Gastroesophageal sphincter (tissue), 4 donors: ENCODE data around the gene IFT43. TPM values are rescaled to one million over a fixed set of nuclear protein-coding genes. Genes with fewer than 3 reads are reported as not detected.
"Not testable (repeated sequence)": the region's sequence is repeated elsewhere in the genome, so short reads cannot be mapped to it uniquely, and the experiment has no call there.

Experiments used
- ATAC-seq: fragments of 150-250 bp; one replicate; pipeline ENCODE4 v1.9.1; 2016; ENCODE audit warnings: mild to moderate bottlenecking, moderate library complexity
- H3K27ac ChIP-seq, 4 donors: fragments of 200-600 bp; sonication (generic) in 3 of 4; 1 replicate in 3 of 4; 2 replicates in 1 of 4; pipeline ENCODE4 v1.5.1; 2016 to 2019
- H3K27me3 ChIP-seq: fragments of 200-600 bp; sonication (generic); one replicate; pipeline ENCODE4 v1.5.1; 2019
- H3K36me3 ChIP-seq, 2 donors: fragments of 200-600 bp; sonication (generic); one replicate each; pipeline ENCODE4 v1.5.1; 2019; ENCODE audit warnings: control low read depth in 1 of 2
- H3K4me1 ChIP-seq, 3 donors: fragments of 200-600 bp; sonication (generic); 1 replicate in 2 of 3; 2 replicates in 1 of 3; pipeline ENCODE4 v1.5.1; 2016 to 2019; ENCODE audit warnings: control low read depth in 2 of 3
- H3K4me3 ChIP-seq, 2 donors: fragments of 200-600 bp; sonication (generic); one replicate each; pipeline ENCODE4 v1.5.1; 2019; ENCODE audit warnings: mild to moderate bottlenecking in 1 of 2, moderate library complexity in 1 of 2
- H3K9me3 ChIP-seq, 3 donors: fragments of 200-600 bp; sonication (generic); one replicate each; pipeline ENCODE4 v1.5.1; 2017 to 2019; ENCODE audit warnings: control low read depth in 2 of 3
- EP300 ChIP-seq: sonication (generic); formaldehyde crosslinking; IDR thresholded peaks from one replicate; pipeline ENCODE4 v1.6.1; 2017; ENCODE audit warnings: antibody characterized with exemption, mild to moderate bottlenecking
- POLR2A ChIP-seq, 2 donors: fragments of 450-650 bp; IDR thresholded peaks; one replicate each; pipeline ENCODE4 v1.6.1; 2017; ENCODE audit warnings: antibody characterized with exemption in 2 of 2, mild to moderate bottlenecking in 2 of 2, moderate library complexity in 1 of 2
- POLR2AphosphoS5 ChIP-seq: sonication (generic); formaldehyde crosslinking; IDR thresholded peaks from one replicate; pipeline ENCODE4 v1.6.1; 2017; ENCODE audit warnings: antibody characterized with exemption
- WGBS, 2 donors: methylation state at CpG; one replicate each; pipeline ENCODE4 v1.1.5; 2018; ENCODE audit warnings: low coverage in 1 of 2; 5-methylcytosine and 5-hydroxymethylcytosine counted together
- total RNA-seq, 4 donors: library from RNA; depleted of rRNA; stranded (reverse); fragments of >200 nt; gene quantifications; one replicate each; pipeline ENCODE4 v1.1.0, GENCODE V29; 2016
- TF ChIP-seq, protein P1 (sequence below), 4 experiments: fragments of 200-600 bp in 2 of 4; fragments of 450-650 bp in 2 of 4; sonication (generic) in 1 of 4; IDR thresholded peaks; one replicate each; pipeline ENCODE4 v1.5.1; 2017 to 2019; ENCODE audit warnings: antibody characterized with exemption in 4 of 4, mild to moderate bottlenecking in 2 of 4, moderate library complexity in 2 of 4

IFT43 gene
- total RNA-seq, 4 donors from 2014 or later = 39.7 to 51.6 (median 43.6) TPM

DNA sequence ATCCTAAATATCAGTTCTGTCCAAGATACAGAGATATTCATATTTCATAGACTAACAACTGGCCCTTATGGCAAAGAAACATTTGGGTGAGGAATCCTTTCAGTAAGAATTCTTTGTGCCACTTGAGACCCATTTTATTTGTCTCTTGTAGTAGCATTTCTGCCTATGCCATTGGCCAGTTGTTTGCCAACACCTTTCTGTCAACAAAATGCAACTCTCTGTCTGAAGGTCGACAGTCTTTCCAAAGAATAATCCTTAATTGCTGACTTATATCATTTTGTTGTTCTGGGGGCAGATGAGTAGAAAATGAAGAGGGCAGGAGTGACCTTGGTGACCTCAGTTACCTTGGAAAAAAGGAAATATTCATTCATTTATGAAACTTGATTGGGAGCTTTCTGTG, 10.9 kb downstream of the IFT43 start:
- no peak for ATAC-seq
- Histone ChIP-seq H3K4me1 (peaks cover 0 to 31% (median 14%) of the 10 kb centered on the region in 3 donors), H3K4me3 (no peak overlapping the region), H3K27me3 (no peaks in the 10 kb centered on the region), H3K27ac (peak overlapping the region; percentile 84 to 91 (median 88)), H3K9me3 (no peaks in the 10 kb centered on the region), H3K36me3 (peaks cover 0 to 61% of the 10 kb centered on the region in 2 donors)
- WGBS, 2 donors = 90 to 100% methylated on average over 1 of the region's 1 CpG
- TF ChIP-seq POLR2AphosphoS5 = no peak
- no peak for TF ChIP-seq POLR2A (IDR thresholded peaks at IDR 0.05)
- no peak for TF ChIP-seq EP300

DNA sequence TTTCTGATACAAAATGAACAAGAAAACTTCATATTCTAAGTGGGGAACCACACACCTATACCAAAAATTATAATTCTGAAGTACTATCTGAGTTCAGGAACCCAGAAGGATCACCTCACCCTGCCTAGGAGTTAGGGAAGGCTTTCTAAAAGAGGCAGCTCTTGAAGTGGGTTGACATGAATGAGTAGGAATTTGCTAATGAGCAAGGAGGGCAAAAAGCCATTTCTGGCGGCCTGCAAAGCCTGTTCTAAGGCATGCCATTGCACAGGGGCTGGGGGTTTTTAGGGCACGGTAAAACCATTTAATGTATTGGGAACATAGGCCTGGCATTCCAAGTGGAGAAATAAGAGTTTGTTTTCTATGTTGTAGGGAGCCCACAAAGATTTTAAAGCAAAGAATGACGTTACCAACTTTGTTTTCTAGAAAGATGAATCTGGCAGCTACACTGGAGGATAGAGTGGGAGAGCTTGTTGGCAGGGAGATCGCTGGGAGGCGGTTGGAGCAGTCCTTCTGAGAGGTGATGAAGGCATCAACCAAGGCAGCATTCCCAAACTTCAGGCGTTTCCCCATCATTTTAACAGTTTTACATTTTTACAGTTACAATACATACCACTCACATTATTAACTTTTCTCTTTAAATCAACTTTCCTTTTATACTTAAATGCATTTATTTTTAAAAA, 14.1 kb downstream of the IFT43 start:
- ATAC-seq = no peak
- no peaks in the 10 kb centered on the region for H3K27me3 ChIP-seq
- H3K4me3 ChIP-seq = no peak overlapping the region
- peaks cover 0 to 17% (median 11%) of the 10 kb centered on the region in 3 donors for H3K4me1 ChIP-seq
- peaks cover 0 to 9% (median 0%) of the 10 kb centered on the region in 3 donors for H3K9me3 ChIP-seq
- 48 to 63% methylated on average over 6 of the region's 6 CpGs for WGBS, 2 donors
- H3K36me3 ChIP-seq = peaks cover 0 to 80% of the 10 kb centered on the region in 2 donors
- peak overlapping the region in 2 of 4 donors; percentile 27 to 35 for H3K27ac ChIP-seq
- TF ChIP-seq, protein P1, sequence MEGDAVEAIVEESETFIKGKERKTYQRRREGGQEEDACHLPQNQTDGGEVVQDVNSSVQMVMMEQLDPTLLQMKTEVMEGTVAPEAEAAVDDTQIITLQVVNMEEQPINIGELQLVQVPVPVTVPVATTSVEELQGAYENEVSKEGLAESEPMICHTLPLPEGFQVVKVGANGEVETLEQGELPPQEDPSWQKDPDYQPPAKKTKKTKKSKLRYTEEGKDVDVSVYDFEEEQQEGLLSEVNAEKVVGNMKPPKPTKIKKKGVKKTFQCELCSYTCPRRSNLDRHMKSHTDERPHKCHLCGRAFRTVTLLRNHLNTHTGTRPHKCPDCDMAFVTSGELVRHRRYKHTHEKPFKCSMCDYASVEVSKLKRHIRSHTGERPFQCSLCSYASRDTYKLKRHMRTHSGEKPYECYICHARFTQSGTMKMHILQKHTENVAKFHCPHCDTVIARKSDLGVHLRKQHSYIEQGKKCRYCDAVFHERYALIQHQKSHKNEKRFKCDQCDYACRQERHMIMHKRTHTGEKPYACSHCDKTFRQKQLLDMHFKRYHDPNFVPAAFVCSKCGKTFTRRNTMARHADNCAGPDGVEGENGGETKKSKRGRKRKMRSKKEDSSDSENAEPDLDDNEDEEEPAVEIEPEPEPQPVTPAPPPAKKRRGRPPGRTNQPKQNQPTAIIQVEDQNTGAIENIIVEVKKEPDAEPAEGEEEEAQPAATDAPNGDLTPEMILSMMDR (IDR thresholded peaks at IDR 0.05) = no peak
- TF ChIP-seq POLR2AphosphoS5 = no peak
- TF ChIP-seq EP300 = no peak
- TF ChIP-seq POLR2A (IDR thresholded peaks at IDR 0.05) = no peak

DNA sequence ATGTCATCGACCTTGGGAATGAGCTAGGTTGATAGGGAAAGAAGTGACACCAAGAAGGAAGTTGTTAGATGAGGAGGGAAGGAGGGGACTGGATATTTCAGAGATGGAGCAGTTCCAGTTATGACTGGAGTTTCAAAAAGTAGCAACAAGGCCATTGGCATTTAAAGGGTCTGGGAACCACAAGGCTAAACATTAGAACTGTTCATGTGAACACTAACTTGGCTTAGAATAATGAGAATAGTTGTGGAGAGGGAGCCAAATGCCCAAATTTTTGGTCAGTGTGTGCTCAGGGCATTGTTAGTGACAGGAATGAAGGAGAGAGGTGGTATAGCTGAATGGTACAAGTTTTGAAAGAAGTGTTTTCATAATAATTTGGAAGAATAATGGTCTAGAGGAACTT, 16.8 kb downstream of the IFT43 start:
- WGBS, 2 donors = 100% methylated on average over 1 of the region's 1 CpG
- no peak for ATAC-seq
- H3K9me3 ChIP-seq = peaks cover 0 to 17% (median 0%) of the 10 kb centered on the region in 3 donors
- H3K27ac ChIP-seq = no peak overlapping the region
- TF ChIP-seq POLR2A (IDR thresholded peaks at IDR 0.05) (no peak), EP300 (no peak), POLR2AphosphoS5 (no peak)
- TF ChIP-seq, protein P1 (IDR thresholded peaks at IDR 0.05) = no peak
- H3K27me3 ChIP-seq = no peaks in the 10 kb centered on the region
- no peaks in the 10 kb centered on the region for H3K4me1 ChIP-seq
- H3K36me3 ChIP-seq = peaks cover 0 to 96% of the 10 kb centered on the region in 2 donors
- no peak overlapping the region for H3K4me3 ChIP-seq

DNA sequence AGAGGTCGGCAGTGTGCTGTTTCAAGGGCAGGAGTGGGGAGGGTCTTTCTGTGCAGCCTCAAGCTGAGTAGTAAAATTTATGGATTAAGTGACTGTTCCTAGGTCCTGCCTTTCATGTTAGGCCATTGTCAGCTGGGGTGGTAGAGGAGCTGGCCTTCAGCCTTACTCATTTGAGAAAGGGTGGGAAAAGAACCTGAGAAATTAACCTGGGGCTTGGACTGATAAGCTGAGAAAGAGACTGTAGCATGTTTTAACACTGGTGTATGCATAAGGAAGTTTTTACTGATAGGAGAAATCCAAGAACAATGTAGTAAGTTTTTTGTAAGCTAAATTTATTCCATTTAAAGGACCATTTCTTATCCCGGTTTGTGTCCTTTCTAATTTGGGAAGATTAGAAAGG, 20.7 kb downstream of the IFT43 start:
- H3K9me3 ChIP-seq = peaks cover 0 to 17% (median 0%) of the 10 kb centered on the region in 3 donors
- no peak overlapping the region for H3K27ac ChIP-seq
- no peaks in the 10 kb centered on the region for H3K27me3 ChIP-seq
- no peak for TF ChIP-seq POLR2AphosphoS5
- H3K4me1 ChIP-seq = peaks cover 0 to 3% (median 0%) of the 10 kb centered on the region in 3 donors
- 92 to 93% methylated on average over 2 of the region's 2 CpGs for WGBS, 2 donors
- H3K36me3 ChIP-seq = peaks cover 0 to 87% of the 10 kb centered on the region in 2 donors
- no peak overlapping the region for H3K4me3 ChIP-seq
- no peak for ATAC-seq

DNA sequence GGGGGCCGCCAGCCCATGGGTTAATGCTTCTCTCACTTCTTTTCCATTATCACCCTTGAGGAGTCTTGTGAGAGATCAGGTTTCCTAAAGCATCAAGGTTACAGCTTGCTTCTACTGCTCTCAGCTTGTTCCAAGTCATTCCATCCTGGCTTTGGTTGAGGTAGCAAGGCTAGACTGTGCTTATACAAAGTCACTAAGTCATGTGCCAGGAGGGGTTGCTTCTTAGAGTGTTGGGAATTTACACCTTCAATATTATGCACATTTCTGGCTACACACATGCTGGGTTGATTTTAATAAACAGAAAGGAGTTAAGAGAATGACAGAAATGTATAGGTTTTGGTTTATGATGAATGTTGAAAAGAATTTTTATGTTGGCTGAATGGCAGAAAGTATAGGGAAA, 21.8 kb downstream of the IFT43 start:
- no peak for ATAC-seq
- Histone ChIP-seq H3K36me3 (peaks cover 0 to 76% of the 10 kb centered on the region in 2 donors), H3K4me3 (no peak overlapping the region), H3K27ac (no peak overlapping the region), H3K4me1 (peaks cover 5 to 14% (median 8%) of the 10 kb centered on the region in 3 donors), H3K27me3 (no peaks in the 10 kb centered on the region), H3K9me3 (peaks cover 0 to 17% (median 0%) of the 10 kb centered on the region in 3 donors)
- 100% methylated on average over 1 of the region's 1 CpG for WGBS, 2 donors
- TF ChIP-seq POLR2AphosphoS5 (no peak), POLR2A (IDR thresholded peaks at IDR 0.05) (no peak), EP300 (no peak)
- TF ChIP-seq, protein P1 (IDR thresholded peaks at IDR 0.05) = no peak

DNA sequence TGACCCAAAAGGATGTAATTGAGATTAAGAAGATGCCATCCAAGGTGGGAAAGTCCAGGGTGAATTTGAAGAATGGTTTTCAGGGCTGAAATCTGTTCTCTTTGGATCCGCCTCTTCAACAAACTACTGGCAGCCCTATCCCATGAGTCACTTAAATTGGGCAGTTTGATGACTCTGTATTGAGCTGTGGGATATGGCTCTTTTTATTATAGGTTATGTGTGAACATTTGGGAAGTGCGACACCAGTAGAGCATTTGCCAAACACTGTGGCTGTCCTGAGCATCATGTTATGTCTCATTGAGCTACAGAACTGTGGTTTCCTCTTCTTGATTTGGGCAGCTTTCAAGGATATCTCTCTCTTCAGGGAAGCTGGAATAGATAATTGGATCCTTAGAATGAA, 22.3 kb downstream of the IFT43 start:
- no peak overlapping the region for H3K27ac ChIP-seq
- WGBS, 2 donors = 94 to 100% methylated on average over 1 to 2 of the region's 2 CpGs
- no peak for ATAC-seq
- H3K9me3 ChIP-seq = peaks cover 0 to 17% (median 0%) of the 10 kb centered on the region in 3 donors
- peaks cover 5 to 19% (median 11%) of the 10 kb centered on the region in 3 donors for H3K4me1 ChIP-seq
- TF ChIP-seq, protein P1 (IDR thresholded peaks at IDR 0.05) = no peak
- TF ChIP-seq POLR2A (IDR thresholded peaks at IDR 0.05) = no peak
- TF ChIP-seq POLR2AphosphoS5 = no peak
- no peak for TF ChIP-seq EP300
- no peaks in the 10 kb centered on the region for H3K27me3 ChIP-seq
- H3K36me3 ChIP-seq = peaks cover 0 to 71% of the 10 kb centered on the region in 2 donors
- no peak overlapping the region for H3K4me3 ChIP-seq

DNA sequence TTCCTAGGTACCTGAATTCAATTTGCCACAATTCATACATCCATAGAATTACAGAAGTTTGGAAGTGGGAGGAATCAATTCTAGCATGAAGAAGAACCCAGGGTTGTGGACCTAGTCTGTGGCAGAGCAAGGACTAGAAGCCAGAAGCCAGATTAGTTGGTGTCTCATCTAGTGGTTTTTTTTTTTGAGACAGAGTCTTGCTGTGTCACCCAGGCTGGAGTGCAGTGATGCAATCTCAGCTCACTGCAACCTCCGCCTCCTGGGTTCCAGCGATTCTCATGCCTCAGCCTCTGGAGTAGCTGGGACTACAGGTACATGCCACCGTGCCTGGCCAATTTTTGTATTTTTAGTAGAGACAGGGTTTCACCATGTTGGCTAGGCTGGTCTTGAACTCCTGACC, 24.1 kb downstream of the IFT43 start:
- not testable (repeated sequence) for H3K27me3 ChIP-seq, H3K27ac ChIP-seq, H3K9me3 ChIP-seq, H3K4me3 ChIP-seq, ATAC-seq
- peaks cover 0 to 66% of the 10 kb centered on the region in 2 donors for H3K36me3 ChIP-seq
- WGBS, 2 donors = 89 to 96% methylated on average over 3 of the region's 3 CpGs
- peaks cover 10 to 27% (median 12%) of the 10 kb centered on the region in 3 donors for H3K4me1 ChIP-seq
